HEK293T (cell line): ENCODE results near the gene UBAP2.

ENCODE experiments used
- BHLHE40 ChIP-seq: fragments of 450-650 bp; IDR thresholded peaks from 2 replicates; pipeline ENCODE4 v1.6.1; 2016; ENCODE audit warnings: mild to moderate bottlenecking, moderate library complexity, borderline replicate concordance
- CTBP1 ChIP-seq: fragments of 450-650 bp; IDR thresholded peaks from 2 replicates; pipeline ENCODE4 v1.6.1; 2016; ENCODE audit warnings: borderline replicate concordance
- FOXA1 ChIP-seq: fragments of 450-650 bp; IDR thresholded peaks from 2 replicates; pipeline ENCODE4 v1.6.1; 2016; ENCODE audit warnings: mild to moderate bottlenecking
- FOXK2 ChIP-seq: fragments of 450-650 bp; IDR thresholded peaks from 2 replicates; pipeline ENCODE4 v1.6.1; 2016; ENCODE audit warnings: mild to moderate bottlenecking
- FOXM1 ChIP-seq: fragments of 450-650 bp; IDR thresholded peaks from 2 replicates; pipeline ENCODE4 v1.6.1; 2017; ENCODE audit warnings: mild to moderate bottlenecking, borderline replicate concordance
- HDGF ChIP-seq: fragments of 450-650 bp; IDR thresholded peaks from 2 replicates; pipeline ENCODE4 v1.6.1; 2017; ENCODE audit warnings: antibody characterized with exemption, borderline replicate concordance
- L3MBTL2 ChIP-seq: fragments of 450-650 bp; conservative IDR thresholded peaks from 2 replicates; pipeline ENCODE4 v1.6.1; 2016; ENCODE audit warnings: mild to moderate bottlenecking
- LEF1 ChIP-seq: fragments of 450-650 bp; IDR thresholded peaks from 2 replicates; pipeline ENCODE4 v1.6.1; 2017; ENCODE audit warnings: mild to moderate bottlenecking, borderline replicate concordance
- SP1 ChIP-seq: fragments of 450-650 bp; IDR thresholded peaks from 2 replicates; pipeline ENCODE4 v1.6.1; 2017
- SUZ12 ChIP-seq: fragments of 450-650 bp; IDR thresholded peaks from 2 replicates; pipeline ENCODE4 v1.6.1; 2016; ENCODE audit warnings: mild to moderate bottlenecking
- TARDBP ChIP-seq: fragments of 450-650 bp; IDR thresholded peaks from 2 replicates; pipeline ENCODE4 v1.6.1; 2016
- ZNF384 ChIP-seq: fragments of 450-650 bp; IDR thresholded peaks from 2 replicates; pipeline ENCODE4 v1.6.1; 2016
- TF ChIP-seq, protein P1 (sequence below): fragments of 450-650 bp; IDR thresholded peaks from 2 replicates; pipeline ENCODE4 v1.6.1; 2016

- TF ChIP-seq SP1 (no peak), L3MBTL2 (no peak), LEF1 (no peak), FOXA1 (no peak), TARDBP (no peak), SUZ12 (no peak), CTBP1 (no peak), FOXM1 (no peak), FOXK2 (no peak), BHLHE40 (no peak), ZNF384 (no peak), HDGF (no peak)
- TF ChIP-seq, protein P1, sequence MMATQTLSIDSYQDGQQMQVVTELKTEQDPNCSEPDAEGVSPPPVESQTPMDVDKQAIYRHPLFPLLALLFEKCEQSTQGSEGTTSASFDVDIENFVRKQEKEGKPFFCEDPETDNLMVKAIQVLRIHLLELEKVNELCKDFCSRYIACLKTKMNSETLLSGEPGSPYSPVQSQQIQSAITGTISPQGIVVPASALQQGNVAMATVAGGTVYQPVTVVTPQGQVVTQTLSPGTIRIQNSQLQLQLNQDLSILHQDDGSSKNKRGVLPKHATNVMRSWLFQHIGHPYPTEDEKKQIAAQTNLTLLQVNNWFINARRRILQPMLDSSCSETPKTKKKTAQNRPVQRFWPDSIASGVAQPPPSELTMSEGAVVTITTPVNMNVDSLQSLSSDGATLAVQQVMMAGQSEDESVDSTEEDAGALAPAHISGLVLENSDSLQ: no peak
These were observed 46.7 kb downstream of the UBAP2 start for GRCh38 chr9:34001951-34002350.
